Glutamatergic neuron (in vitro differentiated cells): Measurements from ENCODE around the gene GABPB1. TPM values are rescaled to one million over a fixed set of nuclear protein-coding genes. Genes with fewer than 3 reads are reported as not detected.

ENCODE experiments used
- DNase-seq: peaks from one replicate; pipeline ENCODE4 v3.0.0; 2022
- H3K27ac Mint-ChIP-seq: one replicate; pipeline ENCODE4 v1.8.0; 2020; ENCODE audit warnings: mild to moderate bottlenecking, mixed read lengths, inconsistent platforms; ENCODE audit not compliant: unreplicated experiment
- H3K27me3 Mint-ChIP-seq: one replicate; pipeline ENCODE4 v1.8.0; 2020; ENCODE audit warnings: mild to moderate bottlenecking, moderate library complexity, mixed read lengths, inconsistent platforms; ENCODE audit not compliant: unreplicated experiment
- H3K36me3 Mint-ChIP-seq: one replicate; pipeline ENCODE4 v1.8.0; 2020; ENCODE audit warnings: mild to moderate bottlenecking, mixed read lengths, inconsistent platforms; ENCODE audit not compliant: unreplicated experiment
- H3K4me1 Mint-ChIP-seq: one replicate; pipeline ENCODE4 v1.8.0; 2020; ENCODE audit warnings: mild to moderate bottlenecking, low read depth, mixed read lengths, inconsistent platforms; ENCODE audit not compliant: unreplicated experiment
- H3K4me3 Mint-ChIP-seq: one replicate; pipeline ENCODE4 v1.8.0; 2020; ENCODE audit warnings: mild to moderate bottlenecking, mixed read lengths, inconsistent platforms; ENCODE audit not compliant: unreplicated experiment
- H3K9me3 Mint-ChIP-seq: one replicate; pipeline ENCODE4 v1.8.0; 2020; ENCODE audit warnings: mild to moderate bottlenecking, moderate library complexity, mixed read lengths, inconsistent platforms; ENCODE audit not compliant: unreplicated experiment
- total RNA-seq: library from RNA; stranded (reverse); fragmentation: NEBNext Ultra II Directional; extraction: Animal tissue kit (Norgen Biotek cat#: 25700); gene quantifications from one replicate; pipeline ENCODE4 v1.2.1, GENCODE V29; 2021; ENCODE audit not compliant: unreplicated experiment
- TF ChIP-seq, protein P1 (sequence below): fragments of 200-600 bp; sonication (generic); IDR thresholded peaks from one replicate; pipeline ENCODE4 v1.5.0; 2021; ENCODE audit not compliant: partially characterized antibody, unreplicated experiment

The GABPB1 gene
- total RNA-seq, 1 donor from 2014 or later = 23.9 TPM

GRCh38 chr15:50275091-50275490 lies 79.9 kb downstream of the GABPB1 start:
- no peaks in the 10 kb centered on the region for H3K36me3 Mint-ChIP-seq
- DNase-seq = no peak
- no peaks in the 10 kb centered on the region for H3K4me1 Mint-ChIP-seq
- TF ChIP-seq, protein P1, sequence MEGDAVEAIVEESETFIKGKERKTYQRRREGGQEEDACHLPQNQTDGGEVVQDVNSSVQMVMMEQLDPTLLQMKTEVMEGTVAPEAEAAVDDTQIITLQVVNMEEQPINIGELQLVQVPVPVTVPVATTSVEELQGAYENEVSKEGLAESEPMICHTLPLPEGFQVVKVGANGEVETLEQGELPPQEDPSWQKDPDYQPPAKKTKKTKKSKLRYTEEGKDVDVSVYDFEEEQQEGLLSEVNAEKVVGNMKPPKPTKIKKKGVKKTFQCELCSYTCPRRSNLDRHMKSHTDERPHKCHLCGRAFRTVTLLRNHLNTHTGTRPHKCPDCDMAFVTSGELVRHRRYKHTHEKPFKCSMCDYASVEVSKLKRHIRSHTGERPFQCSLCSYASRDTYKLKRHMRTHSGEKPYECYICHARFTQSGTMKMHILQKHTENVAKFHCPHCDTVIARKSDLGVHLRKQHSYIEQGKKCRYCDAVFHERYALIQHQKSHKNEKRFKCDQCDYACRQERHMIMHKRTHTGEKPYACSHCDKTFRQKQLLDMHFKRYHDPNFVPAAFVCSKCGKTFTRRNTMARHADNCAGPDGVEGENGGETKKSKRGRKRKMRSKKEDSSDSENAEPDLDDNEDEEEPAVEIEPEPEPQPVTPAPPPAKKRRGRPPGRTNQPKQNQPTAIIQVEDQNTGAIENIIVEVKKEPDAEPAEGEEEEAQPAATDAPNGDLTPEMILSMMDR = no peak
- no peaks in the 10 kb centered on the region for H3K27me3 Mint-ChIP-seq
- H3K4me3 Mint-ChIP-seq = no peak overlapping the region
- no peak overlapping the region for H3K27ac Mint-ChIP-seq
- H3K9me3 Mint-ChIP-seq = no peaks in the 10 kb centered on the region

- H3K27ac Mint-ChIP-seq = no peak overlapping the region
- no peak overlapping the region for H3K4me3 Mint-ChIP-seq
- no peaks in the 10 kb centered on the region for H3K9me3 Mint-ChIP-seq
- no peak for DNase-seq
- no peaks in the 10 kb centered on the region for H3K36me3 Mint-ChIP-seq
- TF ChIP-seq, protein P1 = no peak
- no peaks in the 10 kb centered on the region for H3K4me1 Mint-ChIP-seq
- H3K27me3 Mint-ChIP-seq = no peaks in the 10 kb centered on the region
Measured at GRCh38 chr15:50267577-50267976, 87.4 kb downstream of the GABPB1 start.

- Mint-ChIP-seq H3K27me3 (no peaks in the 10 kb centered on the region), H3K9me3 (no peaks in the 10 kb centered on the region), H3K4me1 (no peaks in the 10 kb centered on the region), H3K27ac (no peak within 1 kb of the TSS), H3K4me3 (no peak within 1 kb of the TSS), H3K36me3 (no peaks in the 10 kb centered on the region)
- TF ChIP-seq, protein P1 = no peak
- no peak for DNase-seq
Measured at GRCh38 chr15:50265620-50266019, 89.4 kb downstream of the GABPB1 start, which contains the start of gene HDC. TSS of gene HDC (minus strand) at chr15:50265726. CDS start at chr15:50265623, 103 bp downstream.

DNA sequence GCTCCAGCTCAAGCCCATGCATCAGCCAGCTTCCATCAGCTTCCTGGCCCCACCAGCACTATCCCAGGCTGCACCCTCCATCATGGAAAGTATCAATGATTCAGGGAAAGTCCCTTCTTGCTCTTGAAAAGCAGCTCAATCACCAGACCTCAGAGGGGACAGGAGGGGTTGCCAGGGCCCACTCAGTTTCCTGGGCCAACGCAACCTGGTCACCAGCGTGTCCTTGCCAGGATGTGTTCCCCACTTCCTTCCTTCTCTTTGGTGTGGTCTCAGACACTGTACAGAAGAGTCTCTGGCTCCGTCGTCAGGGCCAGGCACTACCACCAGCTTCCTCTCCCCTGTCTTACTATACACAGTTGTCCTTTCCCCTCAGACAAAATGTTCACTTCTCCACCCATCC lies 92.5 kb downstream of the GABPB1 start:
- Mint-ChIP-seq H3K36me3 (no peaks in the 10 kb centered on the region), H3K4me1 (no peaks in the 10 kb centered on the region), H3K9me3 (no peaks in the 10 kb centered on the region), H3K27ac (no peak overlapping the region), H3K4me3 (no peak overlapping the region), H3K27me3 (no peaks in the 10 kb centered on the region)
- no peak for DNase-seq
- TF ChIP-seq, protein P1 = no peak

DNA sequence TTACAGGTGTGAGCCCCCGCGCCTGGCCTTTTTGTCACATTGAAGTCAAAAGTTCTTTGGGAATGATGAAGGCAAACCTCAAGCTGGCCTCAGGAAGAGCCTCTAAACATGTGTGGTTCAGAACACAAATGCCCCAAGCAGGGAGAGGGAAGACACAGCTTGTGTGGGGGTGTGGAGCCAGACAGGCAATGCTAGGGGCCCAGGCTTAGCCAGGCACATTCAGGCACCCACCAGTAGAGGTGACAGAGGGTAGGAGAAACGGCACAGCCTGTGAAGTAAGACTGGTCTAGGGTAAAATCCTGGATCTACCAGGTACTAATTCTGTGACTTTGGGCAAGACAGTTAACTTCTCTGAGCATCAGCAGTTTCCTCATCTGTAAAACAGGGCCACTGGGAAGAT lies 93.0 kb downstream of the GABPB1 start:
- no peaks in the 10 kb centered on the region for H3K4me1 Mint-ChIP-seq
- H3K36me3 Mint-ChIP-seq = no peaks in the 10 kb centered on the region
- no peak overlapping the region for H3K27ac Mint-ChIP-seq
- TF ChIP-seq, protein P1 = no peak
- no peak for DNase-seq
- peaks cover 2% of the 10 kb centered on the region for H3K9me3 Mint-ChIP-seq
- H3K27me3 Mint-ChIP-seq = no peaks in the 10 kb centered on the region
- no peak overlapping the region for H3K4me3 Mint-ChIP-seq
